ENCODE measurements around the gene FSHR.

FSHR gene

GRCh38 chr2:48944956-48945355, 209.4 kb downstream of the FSHR start:
- no peak for TF ChIP-seq CTCF (IDR thresholded peaks at IDR 0.05; ENCODE audit: low read depth, low read length)
- DNase-seq (ENCODE audit: extremely low read depth, low read depth): no peak

- TF ChIP-seq CTCF (IDR thresholded peaks at IDR 0.05; ENCODE audit: low read depth, low read length): no peak
- no peak for DNase-seq (ENCODE audit: extremely low read depth, low read depth)
Observed at GRCh38 chr2:48943436-48943835, 210.9 kb downstream of the FSHR start.

GRCh38 chr2:48941908-48942307, 212.4 kb downstream of the FSHR start:
- TF ChIP-seq CTCF (IDR thresholded peaks at IDR 0.05; ENCODE audit: low read depth, low read length): no peak
- DNase-seq (ENCODE audit: extremely low read depth, low read depth): no peak

- DNase-seq (ENCODE audit: extremely low read depth, low read depth): no peak
- no peak for TF ChIP-seq CTCF (IDR thresholded peaks at IDR 0.05; ENCODE audit: low read depth, low read length)
Observed at GRCh38 chr2:48941456-48941855, 212.9 kb downstream of the FSHR start.

- no peak for TF ChIP-seq CTCF (IDR thresholded peaks at IDR 0.05; ENCODE audit: low read depth, low read length)
- no peak for DNase-seq (ENCODE audit: extremely low read depth, low read depth)
Observed at GRCh38 chr2:48940606-48941005, 213.7 kb downstream of the FSHR start.

- no peak for TF ChIP-seq CTCF (IDR thresholded peaks at IDR 0.05; ENCODE audit: low read depth, low read length)
- no peak for DNase-seq (ENCODE audit: extremely low read depth, low read depth)
Observed at GRCh38 chr2:48939232-48939631, 215.1 kb downstream of the FSHR start.

GRCh38 chr2:48938231-48938630, 216.1 kb downstream of the FSHR start:
- no peak for TF ChIP-seq CTCF (IDR thresholded peaks at IDR 0.05; ENCODE audit: low read depth, low read length)
- DNase-seq (ENCODE audit: extremely low read depth, low read depth): no peak
